Posterior vena cava (tissue), 2 donors: ENCODE measurements around the gene AKT3. TPM values are rescaled to one million over a fixed set of nuclear protein-coding genes. Genes with fewer than 3 reads are reported as not detected.
"Not testable (repeated sequence)": the region's sequence is repeated elsewhere in the genome, so short reads cannot be mapped to it uniquely, and the experiment has no call there.

Source experiments
- DNase-seq: peaks from one replicate; pipeline ENCODE4 v3.0.0-alpha.2; 2020; ENCODE audit warnings: low spot score
- intact Hi-C, 2 donors: fragments of 100-400 bp; cut with DNase I; formaldehyde crosslinking; loops; one replicate each; pipeline versions ENCODE4 v1.14.1 to v1.14.2; 2022 to 2023
- long read RNA-seq, 2 donors: library from polyadenylated mRNA; unstranded; transcript quantifications; one replicate each; pipeline ENCODE4 v2.0.0, GENCODE V29; 2020 to 2021
- total RNA-seq, 2 donors: library from RNA; stranded (reverse); fragmentation: NEBNext Ultra II Directional; extraction: Animal tissue kit (Norgen Biotek cat#: 25700); gene quantifications; one replicate each; pipeline ENCODE4 v1.2.1, GENCODE V29; 2021
- donor health status: DM: yes; HTN: yes; CAD: no.
- donor health status: DM: yes; HTN: yes; CAD: no.

AKT3 gene
- total RNA-seq, result 100 to 1,000 TPM; 119 to 169 TPM
- long read RNA-seq, donor 1, full-length matches to known transcripts, result 3 of 20 reads
- long read RNA-seq, donor 1, partial matches to known transcripts, result 1 of 20 reads
- long read RNA-seq, donor 1, other reads (novel, unspliced or antisense), result 16 of 20 reads
- long read RNA-seq, donor 2, partial matches to known transcripts, result 1 of 18 reads
- long read RNA-seq, donor 2, other reads (novel, unspliced or antisense), result 17 of 18 reads

GRCh38 chr1:243850202-243850451 is at the start of gene AKT3:
AKT3 (minus strand) TSS chr1:243850243; CDS start chr1:243843170, 7,073 bp downstream.
- no peak for DNase-seq
- intact Hi-C loops, result no loop called here

- intact Hi-C loops, result no loop called here
Measured at GRCh38 chr1:243898278-243898677, 48.2 kb upstream of the AKT3 start.

GRCh38 chr1:243896313-243896712 is 46.3 kb upstream of the AKT3 start:
- intact Hi-C loops, result no loop called here
- DNase-seq, result no peak

More at GRCh38 chr1:243898278-243898677, 48.2 kb upstream of the AKT3 start:
- no peak for DNase-seq

- intact Hi-C loops, result no loop called here
- DNase-seq, result no peak
Measured at GRCh38 chr1:243892456-243892855, 42.4 kb upstream of the AKT3 start.

- intact Hi-C loops, result no loop called here
- DNase-seq, result no peak
Measured at GRCh38 chr1:243890576-243890975, 40.5 kb upstream of the AKT3 start.

GRCh38 chr1:243885806-243886205 is 35.8 kb upstream of the AKT3 start:
- intact Hi-C loops, result no loop called here
- no peak for DNase-seq

GRCh38 chr1:243884603-243885002 is 34.6 kb upstream of the AKT3 start:
- intact Hi-C loops, result no loop called here
- DNase-seq, result no peak

- intact Hi-C loops, result no loop called here
- no peak for DNase-seq
Measured at GRCh38 chr1:243883551-243883950, 33.5 kb upstream of the AKT3 start.

- no peak for DNase-seq
- intact Hi-C loops, result no loop called here
Measured at GRCh38 chr1:243882276-243882675, 32.2 kb upstream of the AKT3 start.

GRCh38 chr1:243877058-243877457 is 27.0 kb upstream of the AKT3 start:
- DNase-seq, intact Hi-C loops: not testable (repeated sequence)

- intact Hi-C loops, result no loop called here
- DNase-seq, result no peak
Measured at GRCh38 chr1:243855616-243856318, 5.7 kb upstream of the AKT3 start.

GRCh38 chr1:243851765-243852164 is 1.7 kb upstream of the AKT3 start:
- intact Hi-C loops, result no loop called here
- DNase-seq, result no peak

- no peak for DNase-seq
- intact Hi-C loops, result no loop called here
Measured at GRCh38 chr1:243851257-243851756, 1.3 kb upstream of the AKT3 start.

- intact Hi-C loops, result no loop called here
- peak; percentile 94 for DNase-seq
Measured at GRCh38 chr1:243850452-243851256, 611 bp upstream of the AKT3 start.

GRCh38 chr1:243849421-243850201 is 432 bp downstream of the AKT3 start:
- DNase-seq, result peak; percentile 83
- intact Hi-C loops, result no loop called here

GRCh38 chr1:243848858-243849420 is 1.1 kb downstream of the AKT3 start:
- peak; percentile 90 for DNase-seq
- intact Hi-C loops, result no loop called here

- intact Hi-C loops, result no loop called here
- no peak for DNase-seq
Measured at GRCh38 chr1:243848165-243848857, 1.7 kb downstream of the AKT3 start.

- intact Hi-C loops, result no loop called here
- no peak for DNase-seq
Measured at GRCh38 chr1:243846761-243847160, 3.3 kb downstream of the AKT3 start.

- no peak for DNase-seq
- intact Hi-C loops, result no loop called here
Measured at GRCh38 chr1:243845888-243846287, 4.2 kb downstream of the AKT3 start.
